K562 (cell line): ENCODE data around the gene PDGFD.

ENCODE experiments used
- CTCF ChIP-seq, 3 experiments: IDR thresholded peaks in 2 of 3; conservative IDR thresholded peaks in 1 of 3; 2 replicates each; pipeline ENCODE4 v1.5.1; 2011 to 2012; ENCODE audit warnings: low read length in 3 of 3, mild to moderate bottlenecking in 3 of 3, control low read depth in 2 of 3, improper control_type of control experiment in 1 of 3, inconsistent platforms in 1 of 3, low read depth in 1 of 3, mixed read lengths in 1 of 3, moderate library complexity in 1 of 3; ENCODE audit not compliant: insufficient read depth in 2 of 3
- ETV5 ChIP-seq: sonication (generic); formaldehyde crosslinking; IDR thresholded peaks from 2 replicates; pipeline ENCODE4 v1.4.0; 2020; ENCODE audit warnings: low read depth, mild to moderate bottlenecking, missing genetic modification reagents
- GMEB1 ChIP-seq: fragments of 250-450 bp; sonication (Bioruptor Pico); IDR thresholded peaks from 2 replicates; pipeline ENCODE4 v1.4.0; 2020; ENCODE audit warnings: mild to moderate bottlenecking
- MEF2A ChIP-seq: IDR thresholded peaks from 2 replicates; pipeline ENCODE4 v1.6.1; 2011; ENCODE audit warnings: low read depth, mild to moderate bottlenecking, low read length, moderate library complexity; ENCODE audit not compliant: control insufficient read depth
- REST ChIP-seq, 2 experiments: fragments of 450-650 bp; formaldehyde crosslinking in 1 of 2; IDR thresholded peaks; 2 replicates each; pipeline versions ENCODE4 v1.4.0 to v1.6.1; 2014 to 2020; ENCODE audit warnings: mild to moderate bottlenecking in 2 of 2, borderline replicate concordance in 1 of 2, low read depth in 1 of 2
- TAL1 ChIP-seq: fragments of 450-650 bp; IDR thresholded peaks from 2 replicates; pipeline ENCODE4 v1.6.1; 2016; ENCODE audit warnings: mild to moderate bottlenecking
- TCF7 ChIP-seq: sonication (generic); IDR thresholded peaks from 2 replicates; pipeline ENCODE4 v1.6.1; 2016; ENCODE audit warnings: antibody characterized with exemption, borderline replicate concordance
- USF2 ChIP-seq: sonication (generic); formaldehyde crosslinking; IDR thresholded peaks from 2 replicates; pipeline ENCODE4 v1.5.0; 2020; ENCODE audit warnings: missing genetic modification reagents
- TF ChIP-seq, protein P1 (sequence below): fragments of 450-650 bp; IDR thresholded peaks from 2 replicates; pipeline ENCODE4 v1.6.1; 2016; ENCODE audit warnings: missing biosample characterization, missing genetic modification characterization

- TF ChIP-seq CTCF (IDR thresholded peaks at IDR 0.05 in 2 of 3, conservative IDR thresholded peaks at IDR 0.05 in 1 of 3; ENCODE audit: insufficient read depth in 2 of 3, low read depth in 1 of 3, low read length in 3 of 3) (no peak), ETV5 (CRISPR knock-in tag) (no peak), TCF7 (no peak), USF2 (no peak), MEF2A (no peak), REST (IDR thresholded peaks at IDR 0.05; ENCODE audit: borderline replicate concordance) (no peak), REST (CRISPR knock-in tag; IDR thresholded peaks at IDR 0.05; ENCODE audit: low read depth) (no peak), GMEB1 (no peak), TAL1 (no peak)
- TF ChIP-seq, protein P1, sequence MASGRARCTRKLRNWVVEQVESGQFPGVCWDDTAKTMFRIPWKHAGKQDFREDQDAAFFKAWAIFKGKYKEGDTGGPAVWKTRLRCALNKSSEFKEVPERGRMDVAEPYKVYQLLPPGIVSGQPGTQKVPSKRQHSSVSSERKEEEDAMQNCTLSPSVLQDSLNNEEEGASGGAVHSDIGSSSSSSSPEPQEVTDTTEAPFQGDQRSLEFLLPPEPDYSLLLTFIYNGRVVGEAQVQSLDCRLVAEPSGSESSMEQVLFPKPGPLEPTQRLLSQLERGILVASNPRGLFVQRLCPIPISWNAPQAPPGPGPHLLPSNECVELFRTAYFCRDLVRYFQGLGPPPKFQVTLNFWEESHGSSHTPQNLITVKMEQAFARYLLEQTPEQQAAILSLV (tag): no peak
These were observed 102.0 kb downstream of the PDGFD start for GRCh38 chr11:104061853-104062521.
